ENCODE results near the gene MST1.
A peak's percentile ranks its signal among the peaks of the same experiment; 100 is the strongest.

The MST1 gene

GRCh38 chr3:49680493-49681231 is 8.6 kb downstream of the MST1 start:
- no peak for DNase-seq (ENCODE audit: extremely low read depth in 1 of 2, low read depth in 1 of 2)

GRCh38 chr3:49675912-49676311 is 13.4 kb downstream of the MST1 start:
- no peak for DNase-seq (ENCODE audit: extremely low read depth in 1 of 2, low read depth in 1 of 2)

- no peak for DNase-seq (ENCODE audit: extremely low read depth in 1 of 2, low read depth in 1 of 2)
Measured at GRCh38 chr3:49674497-49674983, 14.7 kb downstream of the MST1 start.

- DNase-seq (ENCODE audit: extremely low read depth in 1 of 2, low read depth in 1 of 2) = peak; percentile 93 to 94
Measured at GRCh38 chr3:49673715-49674496, 15.4 kb downstream of the MST1 start, which contains the start of gene APEH. Gene APEH, plus strand, starts transcription at chr3:49674351. Its CDS starts 51 bp downstream, at chr3:49674402.

GRCh38 chr3:49673121-49673714 is 16.1 kb downstream of the MST1 start:
- DNase-seq (ENCODE audit: extremely low read depth in 1 of 2, low read depth in 1 of 2) = no peak

GRCh38 chr3:49671291-49672288 is 17.7 kb downstream of the MST1 start:
- peak; percentile 39 to 54 for DNase-seq (ENCODE audit: extremely low read depth in 1 of 2, low read depth in 1 of 2)

GRCh38 chr3:49670940-49671290 is 18.4 kb downstream of the MST1 start:
- no peak for DNase-seq (ENCODE audit: extremely low read depth in 1 of 2, low read depth in 1 of 2)

GRCh38 chr3:49669352-49669751 is 19.9 kb downstream of the MST1 start:
- DNase-seq (ENCODE audit: extremely low read depth in 1 of 2, low read depth in 1 of 2) = no peak

GRCh38 chr3:49668861-49669260 is 20.4 kb downstream of the MST1 start:
- DNase-seq (ENCODE audit: extremely low read depth in 1 of 2, low read depth in 1 of 2) = no peak

GRCh38 chr3:49668414-49668797 is 20.9 kb downstream of the MST1 start:
- no peak for DNase-seq (ENCODE audit: extremely low read depth in 1 of 2, low read depth in 1 of 2)

GRCh38 chr3:49667701-49668413 is 21.4 kb downstream of the MST1 start:
- no peak for DNase-seq (ENCODE audit: extremely low read depth in 1 of 2, low read depth in 1 of 2)

GRCh38 chr3:49666592-49666991 is 22.7 kb downstream of the MST1 start:
- no peak for DNase-seq (ENCODE audit: extremely low read depth in 1 of 2, low read depth in 1 of 2)

- DNase-seq (ENCODE audit: extremely low read depth in 1 of 2, low read depth in 1 of 2) = no peak
Measured at GRCh38 chr3:49665822-49666519, 23.3 kb downstream of the MST1 start.

- DNase-seq (ENCODE audit: extremely low read depth in 1 of 2, low read depth in 1 of 2) = no peak
Measured at GRCh38 chr3:49664300-49664699, 25.0 kb downstream of the MST1 start.

GRCh38 chr3:49663831-49664230 is 25.4 kb downstream of the MST1 start:
- no peak for DNase-seq (ENCODE audit: extremely low read depth in 1 of 2, low read depth in 1 of 2)

- DNase-seq (ENCODE audit: extremely low read depth in 1 of 2, low read depth in 1 of 2) = no peak
Measured at GRCh38 chr3:49662720-49663413, 26.4 kb downstream of the MST1 start.

GRCh38 chr3:49662021-49662420 is 27.3 kb downstream of the MST1 start:
- no peak for DNase-seq (ENCODE audit: extremely low read depth in 1 of 2, low read depth in 1 of 2)

GRCh38 chr3:49661281-49661680 is 28.0 kb downstream of the MST1 start:
- no peak for DNase-seq (ENCODE audit: extremely low read depth in 1 of 2, low read depth in 1 of 2)

- DNase-seq (ENCODE audit: extremely low read depth in 1 of 2, low read depth in 1 of 2) = no peak
Measured at GRCh38 chr3:49659756-49660155, 29.5 kb downstream of the MST1 start.
